Measurements from ENCODE around the gene NFKBIL1.
"Not testable (repeated sequence)": the region's sequence is repeated elsewhere in the genome, so short reads cannot be mapped to it uniquely, and the experiment has no call there.

NFKBIL1 gene, protein sequence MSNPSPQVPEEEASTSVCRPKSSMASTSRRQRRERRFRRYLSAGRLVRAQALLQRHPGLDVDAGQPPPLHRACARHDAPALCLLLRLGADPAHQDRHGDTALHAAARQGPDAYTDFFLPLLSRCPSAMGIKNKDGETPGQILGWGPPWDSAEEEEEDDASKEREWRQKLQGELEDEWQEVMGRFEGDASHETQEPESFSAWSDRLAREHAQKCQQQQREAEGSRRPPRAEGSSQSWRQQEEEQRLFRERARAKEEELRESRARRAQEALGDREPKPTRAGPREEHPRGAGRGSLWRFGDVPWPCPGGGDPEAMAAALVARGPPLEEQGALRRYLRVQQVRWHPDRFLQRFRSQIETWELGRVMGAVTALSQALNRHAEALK

DNA sequence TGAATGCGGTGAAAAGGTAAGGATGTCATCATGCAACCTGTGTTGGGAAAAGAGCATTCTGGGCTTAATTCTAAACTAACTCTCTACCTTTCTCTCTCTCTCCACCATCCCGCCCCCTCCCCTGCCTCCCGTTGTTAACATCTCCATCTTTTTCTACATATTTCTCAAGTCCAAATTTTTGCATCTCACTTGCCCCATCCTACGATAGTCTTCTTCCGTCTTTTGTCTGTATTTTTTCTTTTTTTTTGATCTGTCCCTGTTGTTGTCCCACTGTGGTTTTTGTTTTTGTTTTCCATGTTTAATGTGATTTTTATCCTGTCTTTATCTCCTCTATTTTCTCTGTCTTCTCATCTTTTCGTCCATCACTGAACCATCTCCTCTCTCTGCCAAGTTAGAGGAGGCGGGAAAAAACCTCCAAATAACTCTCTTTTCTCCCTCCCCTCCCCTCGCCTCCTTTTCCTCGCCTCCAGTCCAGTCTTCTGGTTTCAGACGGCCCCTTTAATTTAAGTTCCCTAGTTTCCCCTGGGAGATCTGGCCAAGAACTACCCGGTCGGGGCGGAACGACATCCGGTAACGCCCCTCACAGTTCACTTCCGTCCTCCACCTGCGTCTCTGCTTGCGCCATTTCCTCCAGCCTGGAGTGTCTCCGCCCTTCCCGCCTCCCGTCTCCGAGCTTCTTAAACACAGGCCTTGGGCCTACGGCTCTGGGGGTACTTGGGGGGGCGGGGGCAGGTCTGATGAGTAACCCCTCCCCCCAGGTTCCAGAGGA, at the start of gene NFKBIL1:
Gene NFKBIL1 (plus strand): TSS at position 651 of the 769 bp plus-strand sequence. CDS start 87 bp downstream, at position 738.
- peak; percentile 87 for DNase-seq (ENCODE audit: low read depth)

DNA sequence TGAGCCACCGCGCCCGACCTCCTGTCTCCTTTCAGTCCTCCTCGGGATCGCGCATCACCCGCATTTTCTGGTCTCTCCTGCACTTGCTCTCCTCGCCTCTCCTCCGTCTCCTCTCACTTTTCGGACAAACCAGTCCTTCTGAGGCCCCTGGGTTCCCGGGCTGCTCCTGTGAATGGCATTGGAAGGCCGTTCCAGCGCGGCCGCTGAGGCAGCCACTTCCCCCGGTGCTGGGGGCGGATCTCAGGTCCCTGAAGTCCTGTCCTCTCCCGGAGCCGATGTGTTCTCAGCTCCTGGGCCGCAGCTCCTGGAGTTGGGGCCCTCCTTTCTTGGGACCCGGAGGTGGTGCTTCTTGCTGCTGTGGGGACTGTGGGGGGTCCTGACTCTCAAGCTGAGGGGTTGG, 48.7 kb upstream of the NFKBIL1 start:
- no peak for DNase-seq (ENCODE audit: low read depth)

DNA sequence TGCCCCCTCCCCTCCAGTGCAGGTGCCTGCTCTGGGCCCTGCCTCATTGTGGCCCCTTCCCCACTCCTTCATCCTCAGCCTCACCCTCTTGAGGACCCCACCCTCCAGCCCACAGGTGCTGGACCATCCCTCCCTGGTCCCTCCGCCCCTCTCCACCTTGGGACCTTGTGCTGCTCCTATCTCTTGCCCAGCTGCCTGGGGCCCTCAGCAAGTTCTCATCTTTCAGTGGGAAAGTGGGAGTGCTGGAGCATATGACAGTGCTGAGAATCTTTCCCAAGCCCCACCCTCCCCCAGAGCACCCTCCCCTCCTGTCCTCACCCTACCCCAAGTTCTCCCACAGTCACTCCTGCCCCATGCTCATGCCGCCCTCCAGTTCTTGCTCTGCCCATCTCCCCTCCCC, 47.8 kb upstream of the NFKBIL1 start:
- not testable (repeated sequence) for DNase-seq (ENCODE audit: low read depth)

DNA sequence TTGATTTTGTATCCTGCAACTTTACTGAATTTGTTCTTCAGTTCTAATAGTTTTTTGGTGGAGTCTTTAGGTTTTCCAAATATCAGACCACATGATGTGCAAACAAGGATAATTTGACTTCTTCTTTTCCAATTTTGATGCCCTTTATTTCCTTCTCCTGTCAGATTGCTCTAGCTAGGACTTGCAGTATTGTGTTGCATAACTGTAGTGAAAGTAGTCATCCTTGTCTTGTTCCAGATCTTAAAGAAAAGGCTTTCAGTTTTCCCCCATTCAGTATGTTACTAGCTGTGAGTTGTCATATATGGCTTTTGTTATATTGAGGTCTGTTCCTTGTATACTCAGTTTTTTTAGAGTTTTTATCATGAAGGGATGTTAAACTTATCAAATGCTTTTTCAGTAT, 44.8 kb upstream of the NFKBIL1 start:
- no peak for DNase-seq (ENCODE audit: low read depth)

DNA sequence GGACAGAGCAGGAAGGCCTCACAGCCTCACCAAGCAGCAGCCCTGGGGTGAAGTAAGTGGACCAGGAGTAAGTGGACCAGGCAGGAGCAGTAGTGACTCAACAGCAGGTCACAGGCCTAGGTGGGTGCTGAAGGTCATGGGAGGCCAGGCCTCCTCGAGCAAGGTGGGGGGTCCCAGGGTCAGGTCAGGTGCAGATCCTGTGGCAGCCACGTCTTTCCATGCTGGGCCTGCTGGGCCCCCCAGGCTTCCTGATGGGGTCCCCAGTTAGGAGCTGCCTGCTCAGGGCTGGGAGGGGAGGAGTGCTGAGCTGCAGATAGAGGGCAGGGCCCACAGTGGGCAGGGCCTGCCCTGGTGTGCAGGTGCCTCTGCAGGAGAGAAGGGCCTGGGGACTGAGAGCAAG, 38.4 kb upstream of the NFKBIL1 start:
- DNase-seq (ENCODE audit: low read depth): not testable (repeated sequence)

DNA sequence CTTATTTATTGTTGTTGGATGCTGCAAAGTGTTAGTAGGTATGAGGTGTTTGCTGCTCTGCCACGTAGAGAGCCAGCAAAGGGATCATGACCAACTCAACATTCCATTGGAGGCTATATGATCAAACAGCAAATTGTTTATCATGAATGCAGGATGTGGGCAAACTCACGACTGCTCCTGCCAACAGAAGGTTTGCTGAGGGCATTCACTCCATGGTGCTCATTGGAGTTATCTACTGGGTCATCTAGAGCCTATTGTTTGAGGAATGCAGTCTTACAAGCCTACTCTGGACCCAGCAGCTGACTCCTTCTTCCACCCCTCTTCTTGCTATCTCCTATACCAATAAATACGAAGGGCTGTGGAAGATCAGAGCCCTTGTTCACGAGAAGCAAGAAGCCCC, 37.4 kb upstream of the NFKBIL1 start:
- no peak for DNase-seq (ENCODE audit: low read depth)

DNA sequence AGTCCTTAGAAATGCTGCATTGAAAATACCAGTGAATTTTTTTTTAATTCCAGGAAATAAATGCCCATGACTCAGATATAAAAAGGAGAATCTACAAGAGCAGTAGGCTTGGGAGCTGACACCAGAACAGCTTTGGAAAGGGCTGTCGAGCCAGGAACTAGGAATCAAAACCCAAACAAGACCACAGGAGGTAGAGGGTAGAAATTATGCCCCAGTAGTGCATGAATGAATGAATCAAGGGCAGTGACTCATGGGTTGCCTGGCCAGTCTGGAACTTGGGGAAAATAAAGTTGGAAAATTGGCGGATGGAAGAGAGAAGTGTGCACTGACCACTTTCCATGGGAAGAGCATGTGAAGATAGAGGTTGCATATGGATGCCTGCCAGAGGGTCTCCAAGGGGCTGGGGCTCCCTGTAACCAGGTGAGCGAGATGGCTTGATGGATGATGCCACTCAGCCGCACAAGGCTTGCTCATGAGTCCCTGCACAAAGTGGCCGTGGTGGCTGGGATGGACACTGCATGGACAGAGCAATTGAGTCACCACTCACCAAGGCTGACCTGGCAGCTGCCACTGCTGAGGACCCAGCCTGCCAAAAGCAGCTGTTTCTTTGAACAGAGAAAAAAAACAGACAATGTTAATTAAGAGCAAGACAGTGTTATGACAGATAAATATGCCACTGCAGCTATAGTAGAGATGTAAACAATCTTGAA, 33.8 kb upstream of the NFKBIL1 start:
- DNase-seq (ENCODE audit: low read depth): no peak

DNA sequence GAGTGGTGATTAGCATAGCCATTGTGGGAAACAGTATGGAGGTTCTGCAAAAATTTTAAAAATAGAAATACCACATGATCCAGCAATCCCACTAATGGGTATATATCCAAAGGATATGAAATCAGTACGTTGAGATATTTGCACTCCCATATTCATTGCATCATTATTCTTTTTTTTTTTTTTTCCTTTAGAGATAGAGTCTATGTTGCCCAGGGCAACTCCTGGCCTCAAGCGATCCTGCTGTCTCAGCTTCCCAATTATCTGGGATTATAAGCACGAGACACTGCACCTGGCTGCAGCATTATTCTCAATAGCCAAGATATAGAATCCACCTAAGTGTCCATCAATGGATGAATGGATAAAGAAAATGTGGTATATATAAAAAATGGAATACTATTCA, 25.6 kb upstream of the NFKBIL1 start:
- no peak for DNase-seq (ENCODE audit: low read depth)

DNA sequence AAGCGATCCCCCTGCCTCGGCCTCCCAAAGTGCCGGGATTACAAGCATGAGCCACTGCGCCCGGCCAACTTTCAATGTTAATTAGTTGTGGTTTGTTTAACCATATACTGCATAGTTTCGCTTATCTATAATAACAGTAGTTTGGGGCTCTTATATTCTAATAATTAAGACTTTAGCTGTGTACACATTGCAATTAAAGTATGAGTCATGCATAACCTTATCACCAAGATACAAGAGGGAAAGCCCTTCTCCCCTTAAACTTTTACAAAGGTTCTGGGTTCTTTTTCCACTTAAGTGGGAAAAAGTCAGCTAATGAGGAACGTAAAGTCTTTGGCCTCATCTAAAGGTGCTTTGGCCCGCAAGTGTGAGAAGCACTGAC, 21.9 kb upstream of the NFKBIL1 start:
- no peak for DNase-seq (ENCODE audit: low read depth)

DNA sequence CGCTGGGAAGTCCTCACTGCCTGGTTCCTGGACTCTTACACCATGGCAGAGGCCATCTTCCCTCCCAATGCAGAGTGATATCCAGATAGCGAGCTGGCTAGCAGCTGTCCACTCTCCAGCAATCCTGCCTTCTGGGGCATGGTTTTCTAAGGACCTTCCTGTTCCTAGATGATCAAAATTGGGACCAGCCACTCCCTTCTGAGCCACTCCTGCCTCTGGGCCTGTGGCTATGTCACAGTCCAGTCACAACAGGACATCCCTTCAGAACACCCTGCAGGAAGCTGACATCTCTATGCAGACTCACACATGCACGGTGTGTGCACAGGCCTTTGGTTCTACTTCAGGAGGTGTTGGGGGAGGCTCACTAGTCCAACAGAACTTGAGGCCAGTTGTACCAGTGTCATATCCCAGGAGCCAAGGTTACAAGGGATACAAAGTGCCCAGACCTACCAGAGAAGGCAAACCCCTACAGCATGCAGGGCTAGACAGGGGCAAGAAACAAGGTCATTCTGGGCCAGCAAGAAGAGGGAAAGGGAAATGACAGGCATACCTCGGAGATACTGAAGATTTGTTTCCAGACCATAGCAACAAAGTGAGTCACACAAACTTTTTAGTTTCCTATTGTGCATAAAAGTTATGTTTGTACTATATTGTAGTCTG, 21.3 kb upstream of the NFKBIL1 start:
- no peak for DNase-seq (ENCODE audit: low read depth)

DNA sequence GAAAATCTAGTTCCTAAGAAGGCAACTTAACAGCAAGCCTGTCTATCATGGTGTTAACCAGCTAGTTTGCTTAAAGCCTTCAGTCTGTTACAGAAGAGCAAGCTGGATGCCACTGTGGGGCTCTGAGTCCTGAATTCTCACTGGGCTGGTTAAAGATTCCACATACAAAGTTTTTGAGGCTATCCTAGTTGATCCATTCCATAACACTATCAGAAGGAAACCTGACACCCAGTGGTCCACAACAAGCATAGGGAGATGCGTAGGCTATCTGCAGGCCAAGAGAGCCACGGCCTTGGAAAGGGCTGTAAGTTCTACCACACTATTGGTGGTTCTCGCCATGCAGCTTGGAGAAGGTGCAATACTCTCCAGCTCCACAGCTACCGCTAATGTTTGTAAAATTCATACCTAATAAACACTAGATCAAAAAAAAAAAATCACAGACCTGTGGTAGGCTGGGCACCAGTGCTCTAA, 19.1 kb upstream of the NFKBIL1 start:
- DNase-seq (ENCODE audit: low read depth): no peak

DNA sequence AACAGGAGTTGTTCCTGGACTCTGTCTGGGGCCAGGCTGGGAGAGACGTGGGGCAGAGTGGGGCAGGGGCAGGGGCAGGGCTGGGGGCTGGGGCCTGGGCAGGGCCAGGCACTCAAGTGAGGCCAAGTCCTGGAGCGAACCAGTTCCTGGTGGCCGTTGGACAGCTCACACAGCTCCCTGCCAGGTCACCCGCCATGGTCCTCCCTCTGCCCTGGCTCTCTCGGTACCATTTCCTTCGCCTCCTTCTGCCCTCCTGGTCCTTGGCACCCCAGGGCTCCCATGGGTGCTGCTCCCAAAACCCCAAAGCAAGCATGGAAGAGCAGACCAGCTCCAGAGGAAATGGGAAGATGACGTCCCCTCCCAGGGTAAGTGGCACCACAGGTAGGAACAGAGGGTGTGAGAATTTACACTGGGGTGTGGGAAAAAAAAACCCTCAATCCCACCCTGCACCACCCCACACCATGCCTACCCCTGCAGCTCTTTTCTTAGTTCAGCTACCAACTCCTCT, 18.5 kb upstream of the NFKBIL1 start, which contains the start of gene MCCD1:
Gene MCCD1 (plus strand): TSS at position 142 of the 508 bp plus-strand sequence. CDS start 53 bp downstream, at position 195.
- no peak for DNase-seq (ENCODE audit: low read depth)

DNA sequence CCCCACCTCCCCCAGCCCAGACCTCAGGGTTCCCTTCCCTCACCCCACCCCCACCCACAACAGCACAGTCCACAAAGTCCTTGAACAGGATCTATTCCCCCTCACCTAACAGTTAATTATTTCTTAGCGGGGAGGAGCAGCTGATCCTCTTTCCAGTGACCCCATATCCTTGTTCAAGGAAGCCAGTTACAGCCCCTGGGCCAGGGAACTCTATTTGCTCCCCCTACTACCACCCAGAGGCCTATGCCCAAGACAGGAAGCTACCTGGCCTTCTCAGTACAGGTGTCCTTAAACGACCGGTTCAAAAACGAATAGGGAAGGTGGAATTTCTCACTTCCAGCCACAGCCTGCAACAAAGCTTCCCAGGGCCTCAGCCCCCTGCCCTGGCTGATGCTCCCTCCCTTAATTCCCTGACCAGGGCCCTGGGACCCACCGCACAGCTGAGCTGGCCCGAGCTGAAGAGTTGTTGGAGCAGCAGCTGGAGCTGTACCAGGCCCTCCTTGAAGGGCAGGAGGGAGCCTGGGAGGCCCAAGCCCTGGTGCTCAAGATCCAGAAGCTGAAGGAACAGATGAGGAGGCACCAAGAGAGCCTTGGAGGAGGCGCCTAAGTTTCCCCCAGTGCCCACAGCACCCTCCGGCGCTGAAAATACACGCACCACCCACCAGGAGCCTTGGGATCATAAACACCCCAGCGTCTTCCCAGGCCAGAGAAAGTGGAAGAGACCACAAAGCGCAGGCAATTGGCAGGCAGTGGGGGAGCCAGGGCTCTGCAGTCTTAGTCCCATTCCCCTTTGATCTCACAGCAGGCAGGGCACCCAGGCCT, 17.9 kb upstream of the NFKBIL1 start:
- DNase-seq (ENCODE audit: low read depth): no peak

DNA sequence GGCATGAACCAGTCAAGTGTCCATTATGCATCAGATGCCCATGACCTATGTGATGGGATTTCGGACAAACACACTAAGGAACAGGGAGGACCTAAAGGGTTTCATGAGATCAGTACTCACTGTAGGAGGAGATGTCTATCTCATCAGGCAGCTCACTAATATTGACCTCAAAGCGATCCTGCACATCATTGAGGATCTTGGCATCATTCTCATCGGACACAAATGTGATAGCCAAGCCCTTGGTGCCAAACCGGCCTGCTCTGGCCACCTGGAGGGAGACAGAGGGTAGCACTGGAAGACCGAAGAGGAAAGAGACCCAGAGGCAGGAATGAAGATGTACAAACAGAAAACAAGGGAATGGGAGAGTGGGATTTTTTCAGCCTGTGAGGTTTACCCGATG, 16.7 kb upstream of the NFKBIL1 start:
- DNase-seq (ENCODE audit: low read depth): no peak

DNA sequence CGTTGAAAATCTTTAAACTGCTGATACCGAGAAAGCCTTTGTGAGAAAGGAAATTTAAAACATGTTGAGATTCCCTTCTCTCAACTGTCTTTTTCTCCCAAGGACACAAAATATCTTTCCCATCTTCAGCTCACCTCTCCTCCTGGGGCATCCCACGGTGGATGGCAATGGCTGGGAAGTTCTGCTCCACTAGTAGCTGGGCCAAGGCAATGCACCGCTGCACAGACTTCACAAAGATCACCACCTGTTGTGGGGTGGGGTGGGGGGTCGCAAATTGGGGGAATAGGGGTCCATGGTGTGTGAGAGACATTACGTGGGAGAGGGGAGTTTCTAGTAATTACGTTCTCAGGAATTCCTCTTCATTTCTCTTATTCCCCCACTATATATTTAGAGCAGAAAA, 16.2 kb upstream of the NFKBIL1 start:
- no peak for DNase-seq (ENCODE audit: low read depth)

DNA sequence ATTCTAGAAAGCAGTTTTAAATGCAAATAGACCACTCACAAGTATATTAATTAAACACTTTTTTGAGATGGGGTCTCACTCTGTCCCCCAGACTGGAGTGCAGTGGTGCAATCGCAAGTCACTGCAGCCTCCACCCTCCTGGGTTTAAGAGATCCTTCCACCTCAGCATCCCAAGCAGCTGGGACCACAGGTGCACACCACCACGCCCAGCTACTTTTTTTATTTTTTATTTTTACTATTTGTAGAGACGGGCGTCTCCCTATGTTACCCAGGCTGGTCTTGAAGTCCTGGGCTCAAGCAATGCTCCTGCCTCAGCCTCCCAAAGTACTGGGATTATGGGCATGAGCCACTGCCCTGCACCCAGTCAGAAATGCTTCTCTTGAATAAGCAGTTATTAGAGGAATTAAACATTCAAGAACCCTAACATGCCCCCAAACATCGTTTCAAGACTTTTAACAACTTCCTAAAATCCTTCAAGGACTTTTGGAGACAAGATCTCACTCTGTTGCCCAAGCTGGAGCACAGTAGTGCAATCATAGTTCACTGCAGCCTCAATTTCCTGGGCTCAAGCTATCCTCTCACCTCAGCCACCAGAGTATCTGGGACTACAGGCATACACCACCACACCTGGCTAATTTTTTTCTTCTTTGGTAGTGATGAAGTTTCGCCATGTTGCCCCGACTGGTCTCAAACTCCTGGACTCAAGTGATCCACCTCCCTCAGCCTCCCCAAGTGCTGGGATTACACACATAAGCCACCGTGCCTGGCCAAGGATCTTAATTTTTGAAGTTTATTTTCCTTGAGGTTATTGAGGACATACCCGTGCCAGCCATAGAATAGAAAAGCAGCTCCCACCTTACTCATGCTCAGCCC, 15.4 kb upstream of the NFKBIL1 start:
- no peak for DNase-seq (ENCODE audit: low read depth)

DNA sequence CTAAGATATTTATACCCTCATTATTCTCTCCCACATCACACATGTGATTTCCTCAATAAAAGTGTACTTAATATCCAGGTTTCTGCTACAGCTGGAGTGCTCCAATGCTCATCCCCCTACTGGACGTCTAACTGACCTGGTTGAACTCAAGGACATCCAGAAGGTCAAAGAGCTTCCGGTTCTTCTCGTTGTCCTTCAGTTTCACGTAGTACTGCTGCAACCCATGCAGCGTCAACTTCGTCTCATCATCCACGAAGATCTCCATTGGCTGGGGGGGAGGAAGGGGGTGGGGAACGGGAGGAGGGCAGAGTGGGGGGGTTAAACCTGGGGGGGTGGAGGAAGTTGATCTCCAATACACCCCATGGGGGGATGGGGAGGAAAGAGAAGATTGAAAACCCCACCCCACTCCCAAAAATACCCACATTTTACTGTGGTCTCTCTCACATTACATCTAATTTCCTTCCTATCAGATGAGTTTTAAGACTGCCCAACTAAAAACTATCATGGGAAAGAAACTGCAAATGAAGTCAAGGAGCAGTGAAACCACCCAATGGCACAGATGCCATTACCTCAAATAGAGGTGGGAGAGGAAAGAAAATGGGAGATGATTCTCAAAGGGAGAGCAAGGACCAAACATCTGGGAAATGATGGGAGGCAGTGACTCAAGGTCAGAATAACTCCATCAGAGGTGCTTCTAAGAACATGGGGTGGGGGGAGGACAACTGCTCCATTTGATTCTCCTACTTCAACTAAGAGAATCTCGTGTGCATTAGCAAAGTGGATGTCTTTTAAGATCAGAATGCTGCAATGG, 14.6 kb upstream of the NFKBIL1 start:
- no peak for DNase-seq (ENCODE audit: low read depth)

DNA sequence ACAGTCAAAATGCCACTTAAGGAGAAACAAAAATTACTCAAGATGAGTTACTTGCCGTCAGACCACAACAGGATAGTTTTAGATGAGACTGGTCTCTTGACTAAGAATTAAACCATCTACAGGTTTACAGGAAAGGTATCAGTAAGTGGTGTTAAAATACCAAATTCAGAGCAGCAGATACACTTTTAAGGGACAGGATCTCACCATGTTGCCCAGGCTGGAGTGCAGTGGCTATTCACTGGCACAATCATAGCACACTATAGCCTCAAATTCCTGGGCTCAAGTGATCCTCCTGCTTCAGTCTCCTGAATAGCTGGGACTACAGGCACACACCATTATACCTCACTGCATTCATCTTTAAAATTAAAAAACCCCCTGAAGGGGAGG, 14.0 kb upstream of the NFKBIL1 start:
- DNase-seq (ENCODE audit: low read depth): no peak

DNA sequence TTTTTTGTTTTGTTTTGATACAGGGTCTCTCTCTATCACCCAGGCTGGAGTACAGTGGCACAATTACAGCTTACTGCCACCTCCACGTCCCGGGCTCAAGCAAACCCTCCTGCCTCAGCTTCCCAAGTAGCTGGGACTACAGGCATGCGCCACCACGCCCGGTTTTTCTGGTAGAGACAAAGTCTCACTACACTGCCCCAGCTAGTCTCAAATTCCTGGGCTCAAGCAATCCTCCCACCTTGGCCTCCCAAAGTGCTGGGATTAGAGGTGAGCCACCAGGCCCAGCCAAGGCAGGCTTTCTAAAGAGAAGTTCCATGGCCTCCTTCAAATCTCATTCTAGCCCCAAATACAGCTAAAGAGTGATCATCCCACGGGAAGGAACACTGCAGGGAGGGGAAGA, 13.4 kb upstream of the NFKBIL1 start:
- DNase-seq (ENCODE audit: low read depth): no peak

All from T-helper 22 cell (primary cell).